Glomerular endothelial cell (primary cell): ENCODE results near the gene MEX3D. TPM values are rescaled to one million over a fixed set of nuclear protein-coding genes. Genes with fewer than 3 reads are reported as not detected.
A peak's percentile ranks its signal among the peaks of the same experiment; 100 is the strongest.
"Not testable (repeated sequence)": the region's sequence is repeated elsewhere in the genome, so short reads cannot be mapped to it uniquely, and the experiment has no call there.

Experiments
- DNase-seq: peaks from one replicate; pipeline ENCODE4 v3.0.0-alpha.2; 2011; ENCODE audit warnings: low read depth, low spot score; ENCODE audit errors: extremely low read depth
- total RNA-seq: library from RNA; depleted of rRNA; stranded (reverse); fragments of >200 nt; gene quantifications from 2 replicates; pipeline ENCODE4 v1.2.3, GENCODE V29; 2015

Gene MEX3D
- total RNA-seq, 1 donor from 2014 or later = 130 TPM

DNA sequence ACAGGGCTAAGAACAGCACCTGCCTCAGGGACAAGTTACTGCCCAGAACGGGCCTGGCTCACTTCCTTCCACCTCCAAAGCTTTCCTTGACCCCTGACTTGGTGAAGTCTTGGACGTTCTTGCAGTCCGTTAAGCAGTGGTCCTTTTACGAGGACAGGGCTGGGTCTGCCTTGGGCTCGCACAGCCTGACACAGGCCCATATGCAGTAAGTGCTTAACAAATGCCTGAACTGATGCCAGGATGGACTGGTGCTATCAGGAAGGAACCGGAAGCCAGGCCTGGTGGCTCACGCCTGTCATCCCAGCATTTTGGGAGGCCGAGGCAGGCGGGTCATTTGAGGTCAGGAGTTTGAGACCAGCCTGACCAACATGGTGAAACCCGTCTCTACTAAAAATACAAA, 46.1 kb downstream of the MEX3D start:
- no peak for DNase-seq

DNA sequence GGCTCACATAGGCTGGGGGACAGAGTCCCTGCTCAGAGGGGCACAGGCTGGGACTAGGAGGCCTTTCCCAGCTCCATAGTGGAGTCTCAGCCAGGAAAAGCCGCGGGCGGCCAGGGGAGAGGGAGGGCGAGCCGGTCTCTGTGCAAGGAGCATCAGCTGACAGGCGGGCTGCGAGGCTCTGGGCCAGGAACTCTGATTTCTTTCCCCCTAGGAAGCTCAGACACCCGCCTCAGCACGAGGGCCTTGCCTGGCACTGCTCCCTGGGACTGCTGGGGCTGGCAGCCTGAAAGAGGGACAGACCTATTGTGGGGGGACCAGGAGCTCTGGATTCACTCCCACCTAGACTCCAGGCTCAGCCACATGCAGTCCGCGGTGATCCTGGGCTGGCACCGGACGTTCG, 46.5 kb downstream of the MEX3D start:
- no peak for DNase-seq

DNA sequence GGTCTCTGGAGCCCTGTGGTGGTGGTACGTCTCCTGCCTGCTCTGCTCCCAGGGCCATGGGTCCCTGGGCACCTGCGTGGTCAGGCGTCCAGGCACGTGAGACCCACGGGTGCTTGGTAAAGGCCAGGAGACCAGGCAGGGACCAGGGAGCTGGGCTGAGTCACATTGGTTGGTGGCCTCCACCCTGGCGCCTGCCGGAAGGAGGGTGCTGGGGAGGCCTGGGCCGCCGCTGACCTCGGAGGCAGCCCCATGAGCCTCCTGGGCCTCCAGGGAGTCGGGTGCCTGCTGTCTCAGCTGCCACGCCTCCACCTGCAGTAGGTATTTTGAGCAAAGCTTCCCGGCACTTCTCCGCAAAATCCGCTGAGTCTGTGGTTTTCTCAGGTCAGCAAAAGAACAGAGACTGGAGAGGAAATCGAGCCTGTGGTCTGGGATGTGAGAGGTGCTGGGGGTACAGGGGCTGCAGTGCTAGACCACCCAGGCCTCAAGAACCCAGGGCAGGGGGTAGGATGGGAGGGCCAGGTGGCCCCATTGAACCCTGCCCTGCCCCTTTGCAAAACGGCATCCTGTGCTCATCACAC, 47.8 kb downstream of the MEX3D start:
- no peak for DNase-seq

DNA sequence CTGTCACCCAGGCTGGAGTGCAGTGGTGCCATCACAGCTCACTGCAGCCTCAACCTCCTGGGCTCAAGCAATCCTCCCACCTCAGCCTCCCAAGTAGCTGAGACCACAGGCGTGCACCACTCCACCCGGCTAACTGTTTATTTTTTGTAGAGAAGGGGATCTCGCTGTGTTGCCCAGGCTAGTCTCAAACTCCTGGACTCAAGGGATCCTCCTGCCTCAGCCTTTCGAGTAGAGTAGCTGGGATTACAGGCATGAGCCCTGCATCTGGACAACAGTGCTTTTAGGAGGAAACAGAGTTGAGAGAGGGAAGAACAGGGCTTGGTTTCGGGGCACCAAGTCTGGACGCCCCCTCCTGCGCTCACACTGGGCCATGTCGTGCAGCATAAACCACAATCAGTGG, 48.3 kb downstream of the MEX3D start:
- DNase-seq = not testable (repeated sequence)

DNA sequence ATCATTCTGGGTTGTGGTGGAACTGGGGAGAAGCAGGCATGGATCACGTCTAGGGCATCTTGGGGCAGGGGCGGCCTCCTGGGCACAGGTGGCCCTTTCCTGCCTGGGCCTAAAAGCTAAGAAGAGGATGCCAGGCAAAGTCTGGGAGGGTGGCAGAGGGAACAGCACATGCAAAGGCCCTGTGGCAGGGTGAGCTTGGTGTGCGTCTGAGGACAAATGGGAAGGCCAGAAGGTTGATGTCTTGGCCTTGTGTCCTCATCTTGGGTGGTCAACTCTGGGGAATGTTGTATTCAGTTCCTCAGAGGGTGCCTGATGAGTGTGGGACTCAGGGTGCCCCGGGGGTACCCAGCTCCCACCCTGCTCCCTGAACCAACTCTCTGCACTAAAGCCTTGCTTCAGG, 49.7 kb downstream of the MEX3D start:
- DNase-seq = no peak

DNA sequence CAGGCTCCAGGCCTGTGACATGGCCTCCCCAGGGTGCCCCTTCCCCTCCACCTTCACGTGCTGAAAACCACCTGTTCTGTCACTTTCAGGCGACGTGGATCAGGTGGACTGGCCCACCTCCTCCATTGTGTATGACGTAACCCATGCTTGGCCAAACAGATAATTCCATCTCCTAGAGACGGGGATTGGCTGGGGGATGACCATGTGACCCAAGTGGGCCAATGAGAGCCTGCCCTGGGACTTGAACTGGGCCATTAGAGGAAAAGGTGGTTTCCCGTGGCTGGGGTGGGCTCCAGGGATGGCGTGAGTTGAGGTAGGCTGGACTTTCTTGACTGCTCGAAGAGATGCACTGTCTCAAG, 51.8 kb downstream of the MEX3D start:
- no peak for DNase-seq

DNA sequence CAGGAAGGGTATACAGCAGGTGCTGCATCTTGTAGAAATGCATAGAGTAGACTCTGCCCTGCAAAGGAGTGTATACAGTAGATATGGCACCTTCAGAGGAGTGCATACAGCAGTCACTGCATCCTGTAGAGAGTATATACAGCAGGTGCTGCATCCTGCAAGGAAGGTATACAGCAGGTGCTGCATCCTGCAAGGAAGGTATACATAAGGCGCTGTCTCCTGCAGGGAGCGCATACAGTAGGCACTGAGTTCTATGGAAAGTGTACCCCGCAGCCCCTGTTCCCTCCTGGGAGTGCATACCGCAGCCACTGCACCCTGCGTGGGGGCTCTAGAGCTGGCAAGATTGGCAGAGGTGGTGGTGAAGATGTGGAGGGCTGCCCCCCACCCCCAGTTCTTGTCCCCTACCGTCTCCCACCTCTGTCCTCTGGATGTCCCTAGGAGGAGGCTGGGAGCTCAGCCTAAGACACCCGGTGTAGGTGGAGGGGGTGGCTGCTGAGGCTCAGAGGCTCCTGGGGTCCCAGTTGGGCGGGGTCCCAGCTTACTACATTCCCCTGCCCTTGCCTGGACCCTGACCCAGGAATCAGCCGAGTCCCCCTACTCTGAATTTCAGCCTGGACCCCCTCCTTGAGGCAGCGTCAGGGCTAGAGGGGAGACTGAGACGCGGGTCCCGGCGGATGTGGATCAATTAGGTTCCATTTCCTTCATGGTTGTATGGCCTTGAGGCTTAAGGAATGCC, 53.0 kb downstream of the MEX3D start:
- DNase-seq = no peak

DNA sequence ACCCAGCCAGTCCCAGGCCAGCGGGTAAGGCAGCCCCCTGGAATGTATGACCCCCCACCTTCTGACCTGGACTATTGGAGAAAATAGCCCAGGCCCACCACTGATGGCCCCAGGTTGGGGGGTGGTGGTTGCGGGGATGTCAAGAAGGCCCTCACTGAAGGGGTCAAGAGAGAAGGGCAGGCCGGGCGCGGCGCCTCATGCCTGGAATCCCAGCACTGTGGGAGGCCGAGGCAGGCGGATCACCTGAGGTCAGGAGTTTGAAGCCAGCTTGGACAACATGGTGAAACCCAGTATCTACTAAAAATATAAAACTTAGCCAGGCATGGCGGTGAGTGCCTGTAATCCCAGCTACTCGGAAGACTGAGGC, 53.8 kb downstream of the MEX3D start:
- no peak for DNase-seq

DNA sequence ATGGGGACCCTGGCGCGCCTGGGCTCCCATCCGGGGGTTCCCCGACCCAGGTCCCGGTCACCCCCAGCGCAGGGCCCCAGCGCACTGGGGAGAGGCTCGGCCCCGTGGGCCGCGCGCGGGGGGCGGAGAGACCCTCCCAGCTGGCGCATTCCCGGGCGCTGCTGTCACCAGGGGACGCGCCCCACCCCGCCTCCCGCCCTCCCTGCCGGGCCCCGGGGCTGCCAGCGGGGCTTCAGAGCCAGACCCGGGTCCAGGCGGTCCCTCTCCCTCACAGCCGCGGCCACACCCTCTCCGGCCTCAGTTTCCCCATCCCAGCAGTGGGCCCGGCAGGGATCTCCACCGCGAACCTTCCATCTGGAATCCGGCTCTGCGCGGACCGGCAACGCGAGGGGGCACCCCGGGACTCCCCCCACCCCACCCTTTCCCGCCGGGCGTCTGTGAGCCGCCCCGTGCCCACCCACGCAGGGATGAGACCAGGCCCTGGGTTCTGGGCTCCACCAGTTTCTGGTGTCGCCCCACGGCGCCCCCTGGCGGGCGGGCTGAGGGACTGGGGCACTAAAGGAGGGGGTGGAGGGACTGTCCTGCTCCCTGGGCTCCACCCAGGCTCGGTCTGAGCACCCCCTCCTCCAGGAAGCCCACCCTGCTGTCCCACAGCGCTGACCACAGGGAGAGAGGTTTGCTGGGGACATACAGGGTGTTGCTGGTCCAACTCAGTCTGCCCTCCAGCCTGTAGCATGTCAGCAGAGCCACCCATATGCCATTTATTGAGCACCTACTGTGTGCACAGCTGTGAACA, 54.4 kb downstream of the MEX3D start:
- no peak for DNase-seq

DNA sequence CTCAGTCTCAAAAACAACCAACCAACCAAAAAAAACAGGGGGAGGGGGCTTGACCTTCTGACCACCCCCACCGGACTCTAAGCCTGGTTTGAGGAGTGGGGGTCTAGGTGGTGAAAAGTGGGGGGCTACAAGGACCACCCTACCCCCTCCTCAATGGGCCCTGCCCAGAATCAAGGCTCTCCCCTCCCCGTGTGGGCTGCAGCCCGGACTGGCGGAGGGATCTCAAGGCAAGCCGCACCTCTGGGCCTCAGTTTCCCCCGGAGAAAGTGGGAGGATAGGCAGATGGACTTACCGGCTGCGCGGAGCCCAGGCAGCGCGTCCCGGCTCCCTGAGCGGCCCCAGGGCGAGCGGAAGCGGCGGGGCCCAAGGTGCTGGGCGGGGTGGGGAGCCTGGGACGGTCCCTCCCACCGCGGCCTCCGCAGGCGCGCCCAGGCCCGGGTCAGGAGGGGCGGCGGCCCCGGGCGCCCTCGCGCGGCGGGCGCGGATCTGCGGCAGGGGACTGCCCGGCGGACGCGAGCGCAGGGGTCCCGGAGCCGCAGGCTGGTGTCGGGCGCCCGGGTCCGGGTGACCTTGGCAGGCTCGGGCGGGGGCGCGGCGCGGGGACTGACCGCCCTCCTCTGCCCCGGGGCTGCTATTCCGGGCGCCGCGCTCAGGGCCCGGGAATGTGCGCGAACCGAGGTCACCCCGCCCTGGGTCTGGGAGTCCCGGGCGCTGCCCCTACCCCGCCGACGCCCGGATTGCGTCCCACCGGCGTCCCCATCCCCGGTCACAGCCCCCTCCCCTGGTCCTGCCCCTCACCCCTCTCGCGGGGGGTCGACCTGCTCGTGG, 55.2 kb downstream of the MEX3D start, which contains the start of gene ADAMTSL5:
TSS of gene ADAMTSL5 (minus strand) at position 349 of the 828 bp plus-strand sequence. CDS start 2,076 bp downstream, outside the sequence.
- DNase-seq = no peak

DNA sequence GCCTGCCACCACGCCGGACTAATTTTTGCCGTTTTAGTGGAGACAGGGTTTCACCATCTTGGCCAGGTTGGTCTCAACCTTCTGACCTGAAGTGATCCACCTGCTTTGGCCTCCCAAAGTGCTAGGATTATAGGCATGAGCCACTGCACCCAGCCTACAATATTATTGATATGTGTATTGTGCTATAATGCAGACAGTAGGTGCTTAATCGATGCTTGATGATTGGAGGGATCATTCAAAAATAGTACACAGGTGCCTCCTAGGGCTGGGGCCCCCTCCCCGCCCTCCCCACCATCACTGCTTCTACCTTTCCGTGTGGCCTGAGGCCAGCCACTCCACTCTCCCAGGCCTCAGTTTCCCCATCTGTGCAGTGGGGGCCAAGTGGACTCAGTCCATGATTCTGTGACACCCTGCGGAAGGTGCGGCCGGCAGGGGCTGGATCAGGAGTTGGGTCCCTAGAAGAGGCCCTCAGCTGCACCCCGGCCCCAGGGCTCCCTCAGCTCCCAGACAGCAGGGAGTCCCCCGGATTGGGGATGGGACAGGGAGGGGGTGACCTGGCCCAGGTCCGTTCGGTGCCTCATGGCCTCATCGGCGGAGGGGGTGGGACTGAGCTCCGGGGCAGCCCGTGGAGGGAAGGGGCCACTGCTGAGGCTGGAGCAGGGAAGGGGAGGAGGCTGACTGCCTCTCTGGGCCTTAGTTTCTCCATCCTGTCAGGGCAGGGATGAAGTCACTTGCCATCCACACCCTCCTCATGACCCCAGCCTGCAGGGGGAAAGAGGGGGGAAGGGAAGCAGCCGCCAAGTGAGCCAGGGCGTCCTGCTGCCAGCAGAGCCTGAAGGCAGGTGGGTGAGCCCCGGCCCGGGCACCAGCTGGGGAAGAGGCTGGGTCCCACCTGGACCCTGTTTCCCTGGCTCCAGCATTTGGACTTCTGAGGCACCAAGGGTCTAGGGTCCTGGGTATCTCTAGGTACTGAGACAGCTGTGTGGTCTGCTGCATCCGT, 56.5 kb downstream of the MEX3D start:
- DNase-seq = no peak

DNA sequence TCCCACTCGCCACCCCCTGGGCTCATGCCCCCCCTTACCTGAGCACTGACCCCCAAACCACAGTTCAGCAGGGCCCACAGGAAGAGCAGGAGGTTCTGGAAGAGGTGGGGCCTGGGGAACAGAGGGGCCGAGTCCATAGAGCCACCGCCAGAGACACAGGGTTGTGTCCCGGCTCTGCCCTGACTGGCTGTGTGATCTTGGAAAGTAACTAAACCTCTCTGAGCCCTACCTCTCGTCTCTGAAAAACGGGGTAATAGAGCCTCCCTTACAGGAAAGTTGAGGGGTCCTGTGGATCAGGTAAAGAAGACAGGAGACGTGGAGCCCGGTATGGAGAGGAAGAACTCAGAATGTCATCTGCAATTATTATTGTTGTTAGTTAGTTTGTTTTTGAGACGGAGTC, 57.3 kb downstream of the MEX3D start:
- no peak for DNase-seq

DNA sequence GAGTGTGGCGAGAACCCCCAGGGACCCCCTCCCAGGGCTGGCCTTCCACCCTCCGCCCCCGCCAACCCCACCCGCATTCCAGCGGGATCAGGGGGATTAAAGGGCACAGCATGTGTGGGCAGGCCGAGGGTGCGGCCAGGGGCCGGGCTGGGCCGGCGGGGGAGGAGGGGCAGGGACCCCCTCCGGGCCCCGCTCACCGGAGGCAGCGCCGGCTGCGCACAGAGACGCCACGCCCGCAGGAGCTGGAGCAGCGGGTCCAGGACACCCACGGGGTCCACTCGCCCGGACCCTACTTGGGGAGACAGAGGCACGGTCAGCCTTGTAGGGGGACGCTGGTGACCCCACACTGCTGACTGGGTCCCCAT, 57.7 kb downstream of the MEX3D start:
- DNase-seq = no peak

DNA sequence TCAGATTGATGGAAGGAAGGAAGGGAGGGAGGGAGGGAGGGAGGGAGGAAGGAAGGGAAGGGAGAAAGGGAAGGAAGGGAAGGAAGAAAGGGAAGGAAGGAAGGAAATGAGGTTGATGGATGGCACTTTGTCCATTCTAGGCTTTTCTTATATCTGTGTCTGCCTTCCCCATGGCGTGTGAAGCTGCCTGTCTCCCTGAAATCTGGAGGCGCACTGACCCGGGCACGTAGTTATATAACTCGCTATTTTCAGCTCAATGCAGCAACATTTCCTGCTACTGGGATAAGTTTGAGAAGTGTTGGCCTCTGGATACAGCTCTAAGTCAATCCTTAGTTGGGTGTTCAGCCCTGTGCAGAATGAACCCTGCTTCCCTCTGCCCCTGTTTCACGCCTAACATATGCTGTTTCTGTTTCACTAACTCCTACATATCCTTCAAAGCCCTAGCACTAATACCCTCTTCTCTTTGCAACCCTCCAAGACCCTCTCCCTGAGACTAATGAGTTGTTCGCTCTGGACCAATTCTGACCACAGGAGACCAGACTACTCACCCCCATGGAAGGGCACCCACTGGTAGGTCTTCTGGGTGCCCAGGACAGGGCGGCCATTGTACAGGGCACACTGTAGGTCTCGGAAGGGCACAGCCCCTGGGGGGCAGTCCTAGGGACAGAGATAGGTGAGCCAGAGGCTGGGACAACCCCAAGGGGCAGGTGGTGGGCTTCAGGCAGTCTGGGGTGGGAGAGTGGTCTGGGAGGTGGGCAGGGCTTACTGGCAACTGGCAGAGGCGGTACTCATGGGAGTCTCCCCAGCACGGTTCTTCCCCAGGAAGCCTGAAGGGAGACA, 58.3 kb downstream of the MEX3D start:
- no peak for DNase-seq

DNA sequence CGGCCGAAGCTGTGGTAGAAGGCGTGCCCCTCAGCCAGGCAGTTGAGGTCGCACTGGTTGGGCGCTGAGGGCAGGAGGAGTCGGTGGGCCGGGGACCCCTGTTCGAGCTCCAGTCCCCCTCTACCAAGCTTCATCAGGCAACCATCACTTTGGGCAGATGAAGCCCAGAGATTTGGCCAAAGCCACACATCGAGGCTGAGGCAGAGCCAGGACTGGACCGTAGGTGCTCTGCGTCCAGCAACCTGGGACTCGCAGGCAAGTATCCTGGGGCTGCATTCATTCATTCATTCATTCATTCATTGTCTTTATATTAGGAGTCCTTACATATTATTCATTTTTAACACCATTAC, 59.6 kb downstream of the MEX3D start:
- DNase-seq = no peak

DNA sequence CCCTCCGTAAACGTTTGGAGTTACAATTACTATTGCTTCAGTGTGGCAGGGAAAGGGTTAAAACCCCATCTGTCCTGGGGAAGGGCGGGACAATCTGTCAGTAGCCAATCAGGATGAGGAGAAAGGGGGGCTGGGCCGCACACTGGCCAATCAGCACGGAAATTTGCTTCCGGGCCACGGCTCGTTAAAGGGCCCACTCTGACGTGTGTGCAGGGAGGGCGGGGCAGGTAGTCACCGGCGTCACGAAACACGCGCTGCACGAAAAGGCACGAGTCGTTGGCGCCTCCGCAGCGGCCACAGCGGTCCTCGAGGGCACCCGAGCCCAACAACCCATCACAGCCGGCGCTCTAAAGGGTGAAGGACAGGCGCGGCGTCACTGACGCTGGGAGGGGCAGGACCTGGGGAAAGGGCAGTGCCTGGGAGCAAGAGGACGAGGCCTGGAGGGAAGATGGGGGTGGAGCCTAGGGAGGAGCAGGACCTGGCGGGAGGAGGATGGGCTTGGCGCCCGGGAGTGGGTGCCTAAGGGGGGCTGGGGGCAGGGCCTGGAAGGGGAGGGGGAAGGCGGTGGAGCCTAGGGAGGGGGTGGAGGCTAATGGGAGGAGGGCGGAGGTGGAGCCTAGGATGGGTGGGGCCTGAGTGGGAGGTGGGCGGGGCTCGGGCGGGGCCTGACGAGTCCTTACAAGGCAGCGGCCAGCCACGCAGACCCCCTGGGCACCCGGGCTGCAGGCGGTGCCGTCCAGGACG, 60.2 kb downstream of the MEX3D start:
- peak; percentile 54 for DNase-seq

DNA sequence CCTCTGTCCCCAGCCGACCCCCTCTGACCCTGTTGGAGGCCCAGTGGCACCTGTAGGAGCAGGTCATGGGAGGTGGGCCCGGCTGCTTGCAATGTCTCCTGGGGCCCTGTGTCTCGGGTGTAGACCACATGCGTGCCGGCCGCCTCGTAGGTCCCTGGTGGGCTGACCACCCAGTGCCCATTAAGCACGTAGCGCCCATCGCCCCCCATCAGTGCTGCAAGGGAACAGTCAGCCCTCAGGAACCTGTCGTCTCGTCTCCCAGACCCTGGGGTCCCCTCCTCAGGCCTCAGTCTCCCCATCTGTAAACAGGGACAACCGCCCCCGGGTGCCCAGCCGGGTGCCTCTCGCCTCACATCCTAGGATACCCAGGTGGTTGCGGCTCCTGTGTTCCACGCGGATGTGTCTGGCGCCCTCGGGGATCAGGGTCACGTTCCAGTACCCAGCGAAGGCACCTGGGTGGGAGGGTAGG, 60.9 kb downstream of the MEX3D start:
- no peak for DNase-seq
